ENCODE measurements around the gene CHURC1.
A peak's percentile ranks its signal among the peaks of the same experiment; 100 is the strongest.

CHURC1 gene

DNA sequence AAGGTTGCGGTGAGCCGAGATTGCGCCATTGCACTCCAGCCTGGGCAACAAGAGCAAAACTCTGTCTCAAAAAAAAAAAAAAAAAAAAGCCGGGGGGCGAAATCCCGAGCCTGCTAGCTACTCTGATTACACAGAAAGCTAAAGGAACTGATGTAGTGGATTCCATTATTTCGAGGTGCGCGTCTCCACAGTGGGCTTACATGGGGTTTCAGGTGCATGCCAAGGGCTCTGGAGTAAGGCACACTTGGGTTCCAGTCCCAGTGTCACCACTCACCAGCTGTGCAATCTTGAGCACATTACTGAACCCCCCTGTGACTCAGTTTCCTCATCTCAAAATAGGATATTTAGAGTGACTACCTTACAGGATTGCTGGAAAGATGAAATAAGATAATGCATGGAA, 59.6 kb downstream of the CHURC1 start:
- TF ChIP-seq, protein P1, sequence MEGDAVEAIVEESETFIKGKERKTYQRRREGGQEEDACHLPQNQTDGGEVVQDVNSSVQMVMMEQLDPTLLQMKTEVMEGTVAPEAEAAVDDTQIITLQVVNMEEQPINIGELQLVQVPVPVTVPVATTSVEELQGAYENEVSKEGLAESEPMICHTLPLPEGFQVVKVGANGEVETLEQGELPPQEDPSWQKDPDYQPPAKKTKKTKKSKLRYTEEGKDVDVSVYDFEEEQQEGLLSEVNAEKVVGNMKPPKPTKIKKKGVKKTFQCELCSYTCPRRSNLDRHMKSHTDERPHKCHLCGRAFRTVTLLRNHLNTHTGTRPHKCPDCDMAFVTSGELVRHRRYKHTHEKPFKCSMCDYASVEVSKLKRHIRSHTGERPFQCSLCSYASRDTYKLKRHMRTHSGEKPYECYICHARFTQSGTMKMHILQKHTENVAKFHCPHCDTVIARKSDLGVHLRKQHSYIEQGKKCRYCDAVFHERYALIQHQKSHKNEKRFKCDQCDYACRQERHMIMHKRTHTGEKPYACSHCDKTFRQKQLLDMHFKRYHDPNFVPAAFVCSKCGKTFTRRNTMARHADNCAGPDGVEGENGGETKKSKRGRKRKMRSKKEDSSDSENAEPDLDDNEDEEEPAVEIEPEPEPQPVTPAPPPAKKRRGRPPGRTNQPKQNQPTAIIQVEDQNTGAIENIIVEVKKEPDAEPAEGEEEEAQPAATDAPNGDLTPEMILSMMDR (IDR thresholded peaks at IDR 0.05; ENCODE audit: low read depth, low read length), result no peak
- H3K4me3 ChIP-seq (ENCODE audit: low read depth, low read length), result no peak overlapping the region

DNA sequence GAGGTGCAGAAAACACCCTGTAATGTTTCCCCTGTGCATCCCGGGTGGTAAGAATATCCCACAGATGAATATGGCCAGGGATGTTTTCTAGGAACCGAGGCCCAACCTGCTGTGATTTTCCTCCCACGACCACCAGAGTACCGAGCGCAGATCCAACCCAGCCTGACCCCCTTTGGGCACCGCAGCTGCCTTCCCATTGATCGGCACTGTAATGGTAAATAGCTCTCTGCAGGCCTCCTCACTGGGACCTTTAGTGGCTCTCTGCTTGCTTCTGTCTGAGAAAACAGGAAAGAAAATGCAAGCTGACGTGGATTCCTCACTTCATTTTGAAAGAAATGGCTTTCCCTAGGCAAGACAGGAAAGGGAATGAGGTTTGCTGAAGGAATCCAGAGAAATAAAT, 60.3 kb downstream of the CHURC1 start:
- TF ChIP-seq, protein P1 (IDR thresholded peaks at IDR 0.05; ENCODE audit: low read depth, low read length), result no peak

DNA sequence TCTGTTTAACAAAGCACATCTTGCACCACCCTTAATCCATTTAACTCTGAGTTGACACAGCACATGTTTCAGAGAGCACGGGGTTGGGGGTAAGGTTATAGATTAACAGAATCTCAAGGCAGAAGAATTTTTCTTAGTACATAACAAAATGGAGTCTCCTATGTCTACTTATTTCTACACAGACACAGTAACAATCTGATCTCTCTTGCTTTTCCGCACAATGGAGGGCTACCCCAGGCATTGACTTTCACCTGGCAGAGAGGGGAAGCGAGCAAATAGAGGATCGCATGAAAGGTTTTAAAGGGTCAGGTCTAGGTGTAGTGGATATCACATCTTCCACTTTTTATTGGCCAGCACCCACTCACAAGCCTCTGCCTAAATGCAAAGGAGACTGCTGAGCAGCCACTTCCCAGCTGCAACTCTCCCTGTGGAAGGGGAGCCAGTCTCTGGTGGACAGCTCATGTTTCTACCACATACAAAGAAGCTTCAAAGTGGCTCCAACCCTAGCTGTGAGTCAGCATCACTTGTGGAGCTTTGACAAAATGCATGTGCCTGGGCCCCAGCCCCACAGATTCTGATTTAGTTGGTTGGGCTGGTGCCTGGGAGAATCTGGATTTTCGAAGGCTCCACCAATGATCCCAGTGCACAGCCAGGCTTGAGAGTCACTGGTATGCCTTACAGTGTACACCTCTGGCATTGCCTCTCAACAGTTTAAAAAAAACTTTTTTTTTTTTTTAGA, 65.2 kb downstream of the CHURC1 start:
- TF ChIP-seq, protein P1 (IDR thresholded peaks at IDR 0.05; ENCODE audit: low read depth, low read length), result no peak
- H3K4me3 ChIP-seq (ENCODE audit: low read depth, low read length), result no peak overlapping the region

More for the DNA sequence above, 60.3 kb downstream of the CHURC1 start:
- H3K4me3 ChIP-seq (ENCODE audit: low read depth, low read length), result no peak overlapping the region

DNA sequence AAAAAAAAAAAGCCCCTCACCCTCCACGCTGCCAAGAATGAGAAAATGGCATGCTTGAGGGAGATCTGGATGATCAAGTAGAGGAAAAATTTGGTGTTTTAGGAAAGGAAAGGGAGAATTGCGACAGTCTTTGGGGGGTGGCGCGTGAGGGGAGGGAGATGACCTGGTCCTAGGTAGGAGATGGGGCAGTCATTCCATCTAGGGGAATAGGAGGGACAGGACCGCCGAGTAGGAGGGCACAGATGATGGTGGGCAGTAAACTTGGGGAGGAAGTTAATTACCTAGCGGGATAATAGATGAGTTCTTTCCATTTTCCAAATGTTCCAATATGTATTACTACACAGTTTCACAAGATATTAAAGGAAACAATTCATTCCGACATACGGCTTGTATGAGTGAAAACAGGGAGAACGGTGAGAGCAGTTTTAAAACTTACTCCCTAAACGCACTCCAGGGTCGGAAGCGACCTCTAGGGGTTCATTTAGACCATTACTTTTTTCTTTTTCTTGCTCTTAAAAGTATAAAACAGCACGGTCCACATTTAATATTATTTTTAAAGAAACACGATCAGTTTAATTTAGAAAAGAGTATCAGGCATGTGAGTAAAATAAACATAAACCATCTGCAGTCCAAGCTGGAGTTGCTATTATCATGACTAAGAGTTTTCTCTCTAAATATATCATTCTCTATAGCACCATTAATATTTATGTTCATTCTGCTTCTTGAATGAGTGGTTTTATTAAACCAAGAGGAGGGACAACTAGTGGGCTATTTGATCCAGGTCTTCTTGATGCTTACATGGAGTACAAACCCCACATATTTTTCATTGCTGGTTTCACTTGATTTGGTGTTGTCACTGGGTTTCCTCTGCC, 69.4 kb downstream of the CHURC1 start:
- TF ChIP-seq, protein P1 (IDR thresholded peaks at IDR 0.05; ENCODE audit: low read depth, low read length), result peak; percentile 43; the same call in 1 of the 2 replicates
- H3K4me3 ChIP-seq (ENCODE audit: low read depth, low read length), result no peak overlapping the region

Data from WI38 (cell line).